GM18520 (cell line): ENCODE results near the gene PTPRN2.
"Not testable (repeated sequence)": the region's sequence is repeated elsewhere in the genome, so short reads cannot be mapped to it uniquely, and the experiment has no call there.

ENCODE experiments used
- ATAC-seq: cut with Tn5 transposase; IDR thresholded peaks from one replicate; pipeline ENCODE4 v1.9.1; 2021; ENCODE audit not compliant: unreplicated experiment

PTPRN2 gene

GRCh38 chr7:158519633-158520174, 67.9 kb downstream of the PTPRN2 start:
- ATAC-seq = no peak

DNA sequence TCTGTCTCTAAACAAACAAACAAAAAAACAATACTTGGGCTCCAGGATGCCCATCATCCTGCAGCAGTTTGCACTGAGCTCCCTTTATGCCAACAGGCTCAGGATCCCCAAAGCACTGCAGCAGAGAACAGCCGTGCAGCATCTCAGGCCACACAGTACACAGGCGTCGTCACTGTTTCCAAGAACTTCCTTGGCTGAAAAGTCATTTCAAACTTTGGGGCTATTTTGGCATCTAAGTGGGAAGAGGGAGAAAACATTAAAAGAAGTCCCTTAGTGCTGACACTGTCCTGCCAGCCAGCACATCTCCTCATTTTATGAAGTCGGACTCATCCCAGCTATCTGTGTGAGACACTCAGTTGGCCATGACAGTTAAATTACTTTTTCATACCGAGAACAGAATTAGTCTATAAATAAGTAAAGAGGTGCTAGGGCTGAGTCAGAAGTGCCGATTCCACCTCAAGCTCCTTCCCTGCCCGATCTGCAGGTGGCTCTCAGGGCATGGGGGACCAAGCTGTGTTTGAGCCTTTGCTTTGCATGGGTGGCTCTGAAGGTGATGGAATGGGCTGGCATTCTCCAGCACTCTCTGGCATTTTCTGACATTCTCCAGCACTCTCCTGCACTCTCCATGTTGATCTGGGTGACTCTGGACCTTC, 68.5 kb downstream of the PTPRN2 start:
- ATAC-seq = no peak

DNA sequence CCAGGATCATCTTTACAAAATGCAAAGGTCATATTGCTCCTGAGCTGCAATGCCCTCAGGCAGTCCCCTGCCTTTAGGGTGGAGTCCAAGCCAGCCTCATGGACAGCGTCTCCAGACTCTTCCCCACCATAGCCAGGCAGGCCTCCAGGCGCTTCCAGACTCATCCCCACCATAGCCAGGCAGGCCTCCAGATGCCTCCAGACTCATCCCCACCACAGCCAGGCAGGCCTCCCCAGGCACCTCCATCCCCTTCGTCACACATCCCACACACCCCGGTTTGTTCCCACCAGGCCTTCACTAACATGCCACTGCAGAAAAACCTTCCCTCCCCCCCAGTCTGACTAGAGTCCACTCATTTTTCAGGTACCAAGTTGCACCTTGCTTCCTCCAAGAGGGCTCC, 70.1 kb downstream of the PTPRN2 start:
- ATAC-seq = no peak

GRCh38 chr7:158517072-158517471, 70.6 kb downstream of the PTPRN2 start:
- no peak for ATAC-seq

- no peak for ATAC-seq
Measured at GRCh38 chr7:158516524-158516923, 71.1 kb downstream of the PTPRN2 start.

GRCh38 chr7:158512869-158513268, 74.8 kb downstream of the PTPRN2 start:
- ATAC-seq = no peak

GRCh38 chr7:158512042-158512441, 75.6 kb downstream of the PTPRN2 start:
- ATAC-seq = no peak

- ATAC-seq = no peak
Measured at GRCh38 chr7:158508802-158509385, 78.7 kb downstream of the PTPRN2 start.

GRCh38 chr7:158508321-158508720, 79.3 kb downstream of the PTPRN2 start:
- not testable (repeated sequence) for ATAC-seq

GRCh38 chr7:158507917-158508316, 79.7 kb downstream of the PTPRN2 start:
- no peak for ATAC-seq

- ATAC-seq = not testable (repeated sequence)
Measured at GRCh38 chr7:158507175-158507574, 80.4 kb downstream of the PTPRN2 start.

DNA sequence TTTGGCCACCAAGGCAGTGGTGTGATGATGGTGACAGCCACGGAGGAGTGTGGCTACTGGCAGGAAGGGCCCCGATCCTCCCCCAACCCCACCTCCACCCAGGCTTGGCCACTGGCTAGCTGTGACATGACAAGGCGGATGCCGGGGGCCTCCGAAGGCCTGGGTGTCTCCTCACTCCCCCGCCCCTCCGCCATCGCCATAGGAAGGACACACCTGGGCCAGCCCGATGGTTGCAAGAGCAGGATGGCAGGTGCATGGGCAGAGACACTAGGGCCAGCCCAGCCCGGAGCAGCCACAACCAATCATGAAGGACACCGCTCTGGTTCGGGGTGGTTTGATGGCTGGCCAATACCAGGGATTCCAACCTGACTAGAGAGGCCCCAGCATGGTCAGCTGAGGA, 81.0 kb downstream of the PTPRN2 start:
- ATAC-seq = no peak

GRCh38 chr7:158505683-158506082, 81.9 kb downstream of the PTPRN2 start:
- ATAC-seq = no peak

GRCh38 chr7:158502068-158502750, 85.4 kb downstream of the PTPRN2 start:
- ATAC-seq = no peak

DNA sequence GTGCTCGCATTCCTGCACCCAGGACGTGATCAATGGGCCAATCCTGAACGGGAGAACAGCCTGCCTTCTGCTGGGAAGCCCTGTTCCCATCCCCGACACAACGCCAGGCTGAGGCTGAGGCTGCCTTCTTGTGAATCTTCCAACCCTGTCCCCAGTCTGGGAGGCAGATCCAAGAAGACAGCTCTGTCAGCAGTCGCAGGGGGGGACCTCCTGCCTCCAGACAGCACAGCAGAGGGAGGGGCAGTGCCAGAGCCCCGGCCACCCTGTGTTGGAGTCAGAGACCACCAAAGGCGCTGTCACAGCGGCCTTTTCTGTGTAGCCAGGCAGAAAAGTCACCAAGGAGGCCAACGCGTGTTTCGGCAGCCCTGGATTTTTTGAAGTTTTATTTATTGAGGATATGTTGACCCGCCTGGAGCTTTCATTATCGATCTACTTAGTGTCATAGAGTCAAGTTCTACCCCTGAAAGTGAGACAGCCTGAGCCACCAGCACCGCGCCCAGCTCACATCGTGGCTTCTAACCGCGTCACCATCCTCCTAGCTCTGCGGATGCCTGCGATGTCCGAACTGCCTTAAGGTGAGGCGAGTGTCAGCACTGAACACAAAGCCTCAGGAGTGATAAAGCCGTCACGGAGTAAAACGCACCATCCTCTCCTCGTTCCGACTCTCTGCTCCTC, 86.1 kb downstream of the PTPRN2 start:
- ATAC-seq = no peak

DNA sequence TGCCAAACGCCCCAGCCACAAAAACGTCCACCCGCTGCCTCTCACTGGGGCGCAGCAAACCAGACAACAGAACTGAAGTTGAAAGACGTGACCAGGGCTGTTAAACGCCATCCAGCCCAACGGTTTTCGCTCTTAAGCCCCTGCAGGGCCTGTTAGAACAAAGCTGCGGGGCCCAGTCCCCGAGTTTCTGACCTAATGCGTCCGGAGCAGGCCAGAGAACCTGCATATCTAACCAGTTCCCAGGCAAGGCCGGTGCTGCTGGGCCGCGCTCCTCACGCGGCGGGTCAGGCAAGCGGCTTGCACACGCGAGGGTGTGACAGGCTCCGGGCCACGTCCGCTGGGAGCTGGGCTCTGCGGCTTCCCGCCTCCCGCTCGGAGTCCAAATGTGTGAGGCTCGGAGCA, 87.0 kb downstream of the PTPRN2 start:
- ATAC-seq = no peak

DNA sequence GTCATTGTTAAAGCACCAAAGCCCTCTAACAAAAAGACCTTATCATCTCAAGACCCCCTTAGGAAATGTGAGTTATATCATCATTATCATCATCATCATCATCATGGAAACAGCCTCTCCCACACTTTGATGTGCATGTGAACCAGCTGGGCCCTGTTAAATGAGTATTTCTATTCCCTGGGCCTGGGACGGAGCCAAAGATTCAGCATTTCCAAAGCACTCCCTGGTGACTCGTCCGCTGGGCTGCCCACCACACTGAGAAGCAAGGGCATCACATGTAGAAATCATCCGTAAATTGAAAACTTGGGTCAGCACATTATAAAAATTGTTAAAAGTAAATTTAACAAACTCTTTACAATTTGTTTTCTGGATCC, 88.6 kb downstream of the PTPRN2 start:
- ATAC-seq = no peak

DNA sequence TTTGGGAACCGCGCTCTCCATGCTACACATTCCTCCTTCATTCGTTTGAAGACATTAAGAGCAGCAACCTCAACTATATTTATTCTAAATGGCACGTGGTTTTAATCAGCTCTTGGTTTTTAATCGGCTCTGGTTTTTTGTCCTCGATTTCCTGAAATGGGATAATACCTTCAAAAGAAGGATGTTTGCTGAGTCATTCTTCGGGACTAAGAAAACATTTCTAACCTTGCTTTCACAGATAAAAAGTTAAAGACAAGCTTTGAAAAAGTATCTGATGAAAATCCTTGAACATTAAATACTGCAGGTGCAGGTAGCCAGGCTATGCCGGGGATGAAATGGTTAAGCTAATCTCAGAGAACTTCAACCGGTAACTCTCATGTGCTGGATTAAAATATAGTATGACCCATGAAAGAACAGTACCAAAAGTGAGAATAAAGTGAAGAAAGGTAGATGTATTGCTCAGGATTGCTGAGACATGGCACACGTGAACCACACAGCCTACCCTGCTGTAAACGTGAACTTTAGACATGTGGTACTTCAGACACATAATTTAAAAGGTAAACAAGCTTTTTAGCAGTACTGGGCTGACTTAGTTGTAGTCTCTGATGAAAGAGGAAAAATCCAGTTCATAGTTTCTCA, 89.1 kb downstream of the PTPRN2 start:
- no peak for ATAC-seq

- ATAC-seq = no peak
Measured at GRCh38 chr7:158497627-158498026, 90.0 kb downstream of the PTPRN2 start.

GRCh38 chr7:158495786-158496185, 91.8 kb downstream of the PTPRN2 start:
- no peak for ATAC-seq

GRCh38 chr7:158495216-158495615, 92.4 kb downstream of the PTPRN2 start:
- no peak for ATAC-seq
